Measurements from ENCODE around the gene HAUS1. TPM values are rescaled to one million over a fixed set of nuclear protein-coding genes. Genes with fewer than 3 reads are reported as not detected.

Gene HAUS1, protein sequence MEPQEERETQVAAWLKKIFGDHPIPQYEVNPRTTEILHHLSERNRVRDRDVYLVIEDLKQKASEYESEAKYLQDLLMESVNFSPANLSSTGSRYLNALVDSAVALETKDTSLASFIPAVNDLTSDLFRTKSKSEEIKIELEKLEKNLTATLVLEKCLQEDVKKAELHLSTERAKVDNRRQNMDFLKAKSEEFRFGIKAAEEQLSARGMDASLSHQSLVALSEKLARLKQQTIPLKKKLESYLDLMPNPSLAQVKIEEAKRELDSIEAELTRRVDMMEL
- total RNA-seq (10 to 100 TPM; 14.9 to 15.8 TPM), total RNA-seq (13.6 to 34.0 reads per million in 2 donors)

DNA sequence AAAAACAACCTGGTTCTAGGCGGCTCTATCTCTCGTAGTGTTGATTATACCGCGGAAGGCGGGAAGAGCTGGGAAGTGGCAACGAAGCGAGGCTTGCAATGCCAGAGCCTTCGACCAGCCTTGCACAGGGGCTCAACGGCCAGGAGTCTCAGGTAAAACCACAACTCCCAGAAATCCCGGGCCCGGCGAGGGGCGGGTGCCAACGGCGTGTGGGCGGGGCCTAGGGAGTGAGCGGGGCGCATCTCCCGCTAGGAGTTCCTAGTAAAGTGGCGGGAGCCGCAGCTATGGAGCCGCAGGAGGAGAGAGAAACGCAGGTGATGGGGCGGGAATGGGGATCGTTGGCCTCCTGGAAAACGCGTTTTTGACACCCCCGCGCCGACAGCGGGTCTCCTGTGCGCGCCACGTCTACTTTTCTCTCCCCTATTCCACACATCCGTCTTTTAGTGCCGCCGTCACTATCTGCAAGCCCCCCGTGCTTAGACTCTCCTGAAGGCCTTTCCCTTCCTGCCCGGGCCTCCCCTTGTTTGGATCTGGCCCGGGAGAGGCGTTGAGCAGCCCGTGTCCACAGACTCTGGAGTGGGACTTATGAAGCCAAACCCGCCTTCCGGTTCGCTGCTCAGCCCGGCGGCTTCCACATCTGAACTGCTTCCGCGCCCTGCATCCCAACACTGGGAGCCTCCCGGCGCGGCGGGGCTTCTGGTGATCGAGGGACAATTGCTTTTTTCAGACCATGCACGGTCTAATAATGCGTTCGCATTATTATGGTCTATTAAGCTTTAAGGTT, at the start of gene HAUS1:
Gene HAUS1, plus strand, starts transcription at position 258 of the 784 bp plus-strand sequence. Its CDS starts 27 bp downstream, at position 285.
- peak within 1 kb of the TSS; percentile 90 for H3K27ac Mint-ChIP-seq
- no peaks in the 10 kb centered on the region for H3K27me3 Mint-ChIP-seq
- DNase-seq (peak; percentile 66 to 81 (median 79)), ATAC-seq (peak; percentile 98)
- H3K36me3 Mint-ChIP-seq (ENCODE audit: low read depth) = peaks cover 2% of the 10 kb centered on the region
- peaks cover 6% of the 10 kb centered on the region for H3K4me1 Mint-ChIP-seq
- H3K9me3 ChIP-seq (ENCODE audit: control insufficient read depth, low read length, poor library complexity, severe bottlenecking) = no peaks in the 10 kb centered on the region
- H3K4me3 Mint-ChIP-seq = peak within 1 kb of the TSS; percentile 96

DNA sequence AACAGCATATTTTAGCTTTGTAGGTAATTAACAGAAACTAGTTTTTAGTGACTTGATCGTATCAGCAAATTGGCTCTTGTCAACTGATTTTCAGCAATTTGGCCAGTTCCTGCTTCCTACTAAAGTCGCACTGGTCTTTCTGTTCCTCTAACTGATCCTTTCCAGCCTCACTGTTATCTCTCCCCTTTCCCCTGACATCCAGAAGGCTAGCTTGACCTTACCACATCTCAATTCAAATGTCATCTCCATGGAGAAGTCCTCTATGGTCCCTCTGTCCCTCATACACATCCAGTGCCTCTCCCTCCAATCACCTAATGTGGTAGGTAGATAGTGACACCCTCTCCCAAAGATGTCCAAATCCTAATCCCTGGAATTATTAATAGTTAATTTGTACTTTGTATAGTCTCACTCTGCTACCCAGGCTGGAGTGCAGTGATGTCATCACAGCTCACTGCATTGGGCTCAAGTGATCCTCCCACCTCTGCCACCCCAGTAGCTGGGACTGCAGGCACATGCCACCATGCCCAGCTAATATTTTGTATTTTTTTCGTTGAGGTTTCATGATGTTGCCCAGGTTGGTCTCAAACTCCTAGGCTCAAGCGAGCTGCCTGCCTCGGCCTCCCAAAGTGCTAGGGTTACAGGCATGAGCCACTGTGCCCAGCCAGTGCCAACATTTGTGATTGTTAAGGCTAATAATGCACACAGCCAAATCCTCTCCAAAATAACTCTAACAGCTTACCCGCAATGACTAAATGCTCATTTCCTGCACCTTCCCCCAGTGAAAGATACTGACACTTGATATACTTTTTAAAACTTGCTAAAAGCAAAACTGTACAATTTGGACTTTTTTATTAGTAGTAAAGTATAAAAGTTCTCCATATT, 49.0 kb upstream of the HAUS1 start:
- H3K9me3 ChIP-seq (ENCODE audit: control insufficient read depth, low read length, poor library complexity, severe bottlenecking) = no peaks in the 10 kb centered on the region
- Mint-ChIP-seq H3K27me3 (no peaks in the 10 kb centered on the region), H3K4me1 (peaks cover 26% of the 10 kb centered on the region), H3K4me3 (peak overlapping the region; percentile 74), H3K36me3 (ENCODE audit: low read depth) (no peaks in the 10 kb centered on the region), H3K27ac (peak overlapping the region; percentile 92)
- DNase-seq (no peak), ATAC-seq (peak; percentile 68)

DNA sequence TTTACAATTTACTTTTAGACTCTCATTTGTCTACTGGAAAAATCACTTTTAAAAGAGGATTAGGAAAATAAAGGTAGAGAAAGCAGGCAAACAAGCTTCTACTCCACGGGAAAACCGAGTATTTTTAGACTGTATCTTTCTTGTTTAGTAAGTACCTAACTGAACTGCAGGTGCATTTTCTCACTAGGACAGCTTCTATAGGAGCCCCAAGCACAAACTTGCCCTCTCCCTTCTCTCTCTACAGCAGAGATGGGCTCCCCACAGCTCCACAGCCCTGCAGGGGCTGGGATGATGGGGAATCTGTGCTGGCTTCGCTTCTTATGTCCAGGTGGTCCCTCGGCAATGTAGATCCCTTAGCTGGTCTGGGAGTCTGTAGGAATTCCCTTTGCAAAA, 48.4 kb upstream of the HAUS1 start:
- peak; percentile 21 for ATAC-seq
- H3K4me3 Mint-ChIP-seq = no peak overlapping the region

DNA sequence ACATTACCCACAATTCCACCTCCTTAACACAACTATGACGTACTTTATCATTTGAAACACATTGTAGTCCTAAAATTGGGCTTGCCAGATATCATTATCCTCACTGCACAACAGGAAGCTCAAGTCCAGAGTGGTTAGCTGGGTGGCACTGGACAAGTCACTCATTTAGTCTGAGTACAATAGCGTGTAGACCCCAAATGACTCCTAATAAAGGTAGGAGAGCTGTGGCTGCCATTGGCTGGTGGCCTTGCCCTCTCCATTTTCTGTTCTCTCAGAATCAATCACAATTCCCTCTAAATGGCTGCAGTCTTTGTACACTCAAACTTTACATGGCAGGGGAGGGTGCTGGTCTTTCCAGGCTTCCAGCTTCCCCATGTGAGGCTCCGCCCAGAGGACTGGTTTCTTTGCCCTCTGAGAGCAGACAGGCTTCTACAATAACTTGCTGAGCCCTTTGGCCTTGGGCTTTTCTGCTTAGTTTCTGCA, 43.8 kb upstream of the HAUS1 start:
- H3K27me3 Mint-ChIP-seq = no peaks in the 10 kb centered on the region
- ATAC-seq = no peak
- H3K4me1 Mint-ChIP-seq = peaks cover 12% of the 10 kb centered on the region
- H3K9me3 ChIP-seq (ENCODE audit: control insufficient read depth, low read length, poor library complexity, severe bottlenecking) = no peaks in the 10 kb centered on the region
- DNase-seq = no peak
- H3K27ac Mint-ChIP-seq = no peak overlapping the region
- H3K36me3 Mint-ChIP-seq (ENCODE audit: low read depth) = no peaks in the 10 kb centered on the region
- no peak overlapping the region for H3K4me3 Mint-ChIP-seq

More for the DNA sequence above, 48.4 kb upstream of the HAUS1 start:
- Mint-ChIP-seq H3K27ac (peak overlapping the region; percentile 92), H3K36me3 (ENCODE audit: low read depth) (no peaks in the 10 kb centered on the region), H3K4me1 (peaks cover 30% of the 10 kb centered on the region), H3K27me3 (no peaks in the 10 kb centered on the region)
- DNase-seq = no peak
- no peaks in the 10 kb centered on the region for H3K9me3 ChIP-seq (ENCODE audit: control insufficient read depth, low read length, poor library complexity, severe bottlenecking)

DNA sequence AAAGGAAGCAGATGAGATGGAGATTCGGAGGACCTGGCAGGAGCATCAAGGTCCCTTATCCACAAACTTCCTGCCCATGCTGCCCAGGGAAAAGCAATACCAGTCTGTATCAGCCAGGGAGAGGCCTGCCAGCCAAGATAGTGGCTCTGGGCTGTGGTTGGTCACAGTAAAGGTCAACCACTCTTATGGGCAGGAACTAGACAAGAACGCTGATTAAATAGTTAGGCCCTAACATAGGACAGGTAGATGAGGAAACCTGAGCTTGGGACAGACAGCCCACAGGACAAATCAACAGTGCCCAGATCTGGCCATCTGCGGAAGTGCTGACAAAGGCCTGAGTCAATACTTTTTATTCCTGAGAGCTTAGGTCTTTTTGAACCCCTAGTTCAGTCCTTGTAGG, 42.8 kb upstream of the HAUS1 start:
- Mint-ChIP-seq H3K4me3 (no peak overlapping the region), H3K36me3 (ENCODE audit: low read depth) (no peaks in the 10 kb centered on the region), H3K27ac (no peak overlapping the region), H3K27me3 (no peaks in the 10 kb centered on the region), H3K4me1 (peaks cover 4% of the 10 kb centered on the region)
- DNase-seq = no peak
- no peaks in the 10 kb centered on the region for H3K9me3 ChIP-seq (ENCODE audit: control insufficient read depth, low read length, poor library complexity, severe bottlenecking)
- no peak for ATAC-seq

DNA sequence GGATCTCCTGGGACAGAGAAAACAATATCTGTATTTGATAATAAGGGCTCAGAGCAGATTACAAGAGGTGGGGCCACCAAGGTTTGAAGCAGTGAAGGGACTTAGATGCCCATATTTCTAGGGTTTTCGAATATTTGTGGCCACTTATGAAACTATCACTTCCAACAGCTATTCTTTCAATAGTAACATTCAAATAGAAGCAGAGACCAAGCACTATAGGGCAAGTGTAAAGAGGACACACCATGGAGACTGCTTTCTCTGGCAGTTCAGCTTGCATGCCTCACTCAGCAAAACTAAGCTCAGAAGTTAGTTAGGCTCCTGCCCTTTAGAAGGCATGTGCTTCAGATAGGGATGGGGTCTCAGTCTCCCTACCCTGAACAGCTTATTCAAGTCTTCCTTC, 42.4 kb upstream of the HAUS1 start:
- peaks cover 4% of the 10 kb centered on the region for H3K4me1 Mint-ChIP-seq
- no peaks in the 10 kb centered on the region for H3K27me3 Mint-ChIP-seq
- ATAC-seq (no peak), DNase-seq (no peak)
- no peaks in the 10 kb centered on the region for H3K9me3 ChIP-seq (ENCODE audit: control insufficient read depth, low read length, poor library complexity, severe bottlenecking)
- H3K4me3 Mint-ChIP-seq = no peak overlapping the region
- H3K36me3 Mint-ChIP-seq (ENCODE audit: low read depth) = no peaks in the 10 kb centered on the region
- H3K27ac Mint-ChIP-seq = no peak overlapping the region

DNA sequence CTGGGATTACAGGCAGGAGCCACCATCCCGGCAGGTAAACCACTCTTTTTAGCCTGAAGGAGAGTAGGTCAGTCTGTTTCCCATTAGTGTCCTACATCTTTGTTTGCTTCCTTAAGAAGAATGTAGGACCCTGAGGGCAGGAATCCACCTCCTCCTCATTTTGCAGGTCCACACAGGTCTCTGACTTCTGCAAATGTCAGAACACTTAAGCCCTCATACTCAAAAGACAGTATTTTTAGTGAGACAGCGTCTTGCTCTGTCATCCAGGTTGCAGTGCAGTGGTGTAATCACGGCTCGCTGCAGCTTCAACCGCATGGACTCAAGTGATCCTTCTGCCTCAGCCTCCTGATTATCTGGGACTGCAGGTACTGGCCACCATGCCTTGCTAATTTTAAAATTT, 41.4 kb upstream of the HAUS1 start:
- Mint-ChIP-seq H3K36me3 (ENCODE audit: low read depth) (no peaks in the 10 kb centered on the region), H3K27ac (no peak overlapping the region), H3K27me3 (no peaks in the 10 kb centered on the region), H3K4me1 (peaks cover 4% of the 10 kb centered on the region), H3K4me3 (no peak overlapping the region)
- ATAC-seq (no peak), DNase-seq (no peak)
- H3K9me3 ChIP-seq (ENCODE audit: control insufficient read depth, low read length, poor library complexity, severe bottlenecking) = no peaks in the 10 kb centered on the region

DNA sequence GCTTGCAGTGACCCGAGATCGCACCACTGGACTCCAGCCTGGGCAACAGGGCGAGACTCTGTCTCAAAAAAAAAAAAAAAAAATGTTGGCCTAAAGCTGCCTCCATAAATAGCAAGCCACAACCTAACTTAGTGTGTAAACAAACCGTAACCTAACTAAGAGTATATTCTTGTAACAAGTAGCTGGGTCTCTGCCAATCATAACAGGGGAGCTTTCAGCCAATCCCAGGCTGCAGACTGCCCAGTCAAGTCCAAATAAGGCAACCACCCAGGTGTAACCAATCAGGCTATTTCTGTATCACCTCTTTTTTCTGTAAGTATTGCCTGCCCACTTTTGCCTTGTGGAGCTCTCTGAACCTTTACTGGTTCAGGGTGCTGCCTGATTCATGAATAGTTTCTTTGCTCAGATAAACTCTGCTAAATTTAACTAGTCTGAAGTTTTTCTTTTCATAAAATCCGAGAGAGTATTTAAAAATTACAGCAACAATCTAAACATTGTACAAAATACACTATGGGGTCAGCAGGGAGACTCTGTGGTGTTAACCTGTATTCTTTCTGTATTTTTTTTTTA, 36.7 kb upstream of the HAUS1 start:
- no peak overlapping the region for H3K27ac Mint-ChIP-seq
- H3K4me3 Mint-ChIP-seq = no peak overlapping the region
- H3K4me1 Mint-ChIP-seq = peaks cover 13% of the 10 kb centered on the region
- DNase-seq (no peak), ATAC-seq (no peak)
- no peaks in the 10 kb centered on the region for H3K9me3 ChIP-seq (ENCODE audit: control insufficient read depth, low read length, poor library complexity, severe bottlenecking)
- no peaks in the 10 kb centered on the region for H3K27me3 Mint-ChIP-seq
- H3K36me3 Mint-ChIP-seq (ENCODE audit: low read depth) = no peaks in the 10 kb centered on the region

DNA sequence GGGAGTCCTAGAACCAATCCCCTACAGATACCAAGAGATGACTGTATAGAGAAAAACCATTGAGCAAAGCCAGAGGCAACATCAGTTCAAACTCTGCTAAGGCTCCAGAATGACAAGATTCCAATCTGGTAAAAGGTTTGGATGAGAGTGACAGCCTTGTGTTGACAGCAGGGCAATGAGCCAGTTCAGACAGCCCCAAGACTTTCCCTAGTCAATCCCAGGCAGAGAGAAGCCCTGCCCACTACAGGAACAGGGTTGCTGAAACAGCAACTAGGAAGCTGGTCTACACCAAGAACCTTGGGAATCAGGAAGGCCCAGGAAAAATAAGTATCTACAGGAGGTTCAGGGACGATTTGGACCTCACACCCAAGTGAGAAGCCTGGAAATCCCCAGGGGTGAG, 35.4 kb upstream of the HAUS1 start:
- H3K27ac Mint-ChIP-seq = peak overlapping the region; percentile 77
- DNase-seq (no peak), ATAC-seq (no peak)
- no peaks in the 10 kb centered on the region for H3K9me3 ChIP-seq (ENCODE audit: control insufficient read depth, low read length, poor library complexity, severe bottlenecking)
- peaks cover 21% of the 10 kb centered on the region for H3K4me1 Mint-ChIP-seq
- no peaks in the 10 kb centered on the region for H3K27me3 Mint-ChIP-seq
- H3K36me3 Mint-ChIP-seq (ENCODE audit: low read depth) = no peaks in the 10 kb centered on the region
- no peak overlapping the region for H3K4me3 Mint-ChIP-seq

DNA sequence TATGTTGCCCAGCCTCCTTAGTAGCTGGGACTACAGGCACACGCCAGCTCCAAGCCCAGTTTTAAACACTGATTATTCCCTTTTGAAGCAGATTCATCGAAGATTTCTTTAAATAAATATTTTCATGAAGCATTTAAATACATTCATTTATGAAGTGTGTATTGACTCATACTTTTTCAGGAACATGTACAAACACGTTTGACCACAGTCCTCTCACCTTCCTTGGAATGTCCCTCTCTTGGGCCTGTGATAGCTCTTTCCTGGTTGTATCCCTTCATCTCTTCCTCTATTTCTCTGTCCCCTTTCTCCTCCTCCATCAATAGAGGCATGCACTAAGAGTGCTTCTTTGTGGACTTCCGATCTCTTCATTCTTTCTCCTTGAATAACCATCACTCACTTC, 34.7 kb upstream of the HAUS1 start:
- ATAC-seq (no peak), DNase-seq (no peak)
- H3K4me3 Mint-ChIP-seq = no peak overlapping the region
- H3K36me3 Mint-ChIP-seq (ENCODE audit: low read depth) = no peaks in the 10 kb centered on the region
- H3K27me3 Mint-ChIP-seq = no peaks in the 10 kb centered on the region
- H3K9me3 ChIP-seq (ENCODE audit: control insufficient read depth, low read length, poor library complexity, severe bottlenecking) = no peaks in the 10 kb centered on the region
- peaks cover 24% of the 10 kb centered on the region for H3K4me1 Mint-ChIP-seq
- H3K27ac Mint-ChIP-seq = peak overlapping the region; percentile 77

DNA sequence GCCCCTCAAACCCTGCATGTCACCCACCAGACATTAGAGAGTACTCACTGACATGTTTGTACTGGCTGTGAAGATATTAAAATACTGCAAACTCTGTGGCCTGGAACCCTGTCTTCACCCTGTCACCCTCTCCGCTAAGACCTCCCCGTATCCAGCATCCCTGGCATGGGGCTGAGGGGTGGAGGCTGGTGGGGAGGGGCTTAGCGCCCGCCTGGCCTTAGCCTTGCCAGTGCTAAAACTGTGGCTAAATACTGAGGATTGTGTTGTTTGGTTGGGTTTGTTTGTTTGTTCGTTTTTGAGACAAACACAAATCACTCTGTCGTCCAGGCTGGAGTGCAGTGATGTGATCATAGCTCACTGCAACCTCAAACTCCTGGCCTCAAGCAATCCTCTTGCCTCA, 34.0 kb upstream of the HAUS1 start:
- DNase-seq (no peak), ATAC-seq (no peak)
- Mint-ChIP-seq H3K4me1 (peaks cover 24% of the 10 kb centered on the region), H3K4me3 (no peak overlapping the region), H3K36me3 (ENCODE audit: low read depth) (no peaks in the 10 kb centered on the region), H3K27ac (no peak overlapping the region), H3K27me3 (no peaks in the 10 kb centered on the region)
- H3K9me3 ChIP-seq (ENCODE audit: control insufficient read depth, low read length, poor library complexity, severe bottlenecking) = no peaks in the 10 kb centered on the region

DNA sequence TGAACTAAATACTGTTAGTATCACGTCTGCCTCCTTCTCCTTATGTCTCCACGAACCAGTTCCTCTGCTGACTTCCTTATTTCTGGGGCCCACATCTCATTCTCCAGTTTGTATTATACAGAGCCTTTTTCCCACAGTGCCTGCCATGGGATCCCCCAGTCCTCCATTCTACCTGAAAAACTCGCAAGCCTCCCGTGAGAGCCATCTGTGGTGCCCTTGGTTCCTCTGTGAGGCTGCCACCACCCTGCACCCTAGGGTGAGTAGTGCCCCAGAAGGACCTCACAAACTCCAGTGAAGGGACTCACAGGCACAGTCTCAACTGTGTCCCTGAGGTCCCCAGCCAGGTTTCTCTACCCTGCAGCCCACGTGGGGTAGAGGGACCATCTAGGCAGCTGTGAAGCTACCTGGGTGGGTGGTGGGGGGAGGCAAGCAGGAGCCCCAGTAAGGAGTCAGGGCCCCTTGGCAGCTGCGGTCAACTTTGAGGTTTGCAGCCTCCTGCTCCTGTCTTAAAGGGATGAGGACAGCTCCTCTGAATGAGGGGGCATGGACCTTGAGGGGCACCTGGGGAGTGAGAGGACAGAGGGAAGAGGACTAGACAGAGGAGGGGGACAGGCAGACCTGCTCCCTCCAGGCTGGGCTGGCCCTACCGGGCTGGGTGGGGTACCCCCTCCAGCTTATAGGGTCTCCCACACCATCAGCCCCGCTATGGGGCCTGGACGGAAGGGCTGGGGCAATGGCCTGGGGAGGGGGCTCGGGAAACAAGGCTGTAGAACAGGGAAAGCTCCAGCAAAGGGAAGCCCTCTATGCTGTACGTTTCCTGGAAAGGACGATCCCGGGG, 33.2 kb upstream of the HAUS1 start:
- Mint-ChIP-seq H3K36me3 (ENCODE audit: low read depth) (no peaks in the 10 kb centered on the region), H3K27me3 (no peaks in the 10 kb centered on the region), H3K27ac (peak overlapping the region; percentile 70), H3K4me3 (peak overlapping the region; percentile 84), H3K4me1 (peaks cover 24% of the 10 kb centered on the region)
- peak; percentile 22 for ATAC-seq
- DNase-seq = no peak
- no peaks in the 10 kb centered on the region for H3K9me3 ChIP-seq (ENCODE audit: control insufficient read depth, low read length, poor library complexity, severe bottlenecking)

All from T-helper 17 cell (primary cell).